GM12878 (cell line): ENCODE data around the gene ZNF296. TPM values are rescaled to one million over a fixed set of nuclear protein-coding genes. Genes with fewer than 3 reads are reported as not detected.

Experiments
- ATAC-seq: fragments of 200-7000 bp; cut with Tn5 transposase; 3 replicates; pipeline ENCODE4 v1.9.1; 2020; ENCODE audit warnings: mild to moderate bottlenecking, moderate library complexity
- BruUV-seq: library from RNA; stranded (reverse); fragments of 400-500 nt; replicated peaks from 2 replicates; lab custom pipeline; 2021; lab: Mats Ljungman, UMichigan
- CTCF ChIA-PET: fragments of 300-600 bp; sonication (Branson Sonifier 250); formaldehyde crosslinking; extraction: SDS; loops from one replicate; lab custom pipeline; 2021; ENCODE audit warnings: inconsistent platforms; lab: Yijun Ruan, JAX
- POLR2A ChIA-PET: fragments of 350-600 bp; formaldehyde crosslinking; extraction: SDS; loops from one replicate; lab custom pipeline; 2021; ENCODE audit warnings: inconsistent platforms; lab: Charles Lee
- RAD21 ChIA-PET: fragments of 300-600 bp; sonication (Branson Sonifier 250); formaldehyde crosslinking; loops from one replicate; lab custom pipeline; 2023; ENCODE audit warnings: antibody characterized with exemption; ENCODE audit not compliant: unreplicated experiment; lab: Charles Lee
- SMC1A ChIA-PET: fragments of 300-600 bp; sonication (Branson Sonifier 250); formaldehyde crosslinking; loops from one replicate; lab custom pipeline; 2023; ENCODE audit not compliant: unreplicated experiment, uncharacterized antibody; lab: Charles Lee
- DNase-seq: peaks from one replicate; pipeline ENCODE4 v3.0.0-alpha.2; 2011; ENCODE audit warnings: low read depth, low spot score
- FAIRE-seq: peaks from 3 replicates; lab custom pipeline; 2011; peaks lifted over from hg19 to GRCh38; lab: Jason Lieb, UNC
- H2AFZ ChIP-seq: 2 replicates; pipeline ENCODE4 v1.6.0; 2011; ENCODE audit warnings: low read depth, low read length, control low read depth; ENCODE audit not compliant: control insufficient read depth
- H3K27ac ChIP-seq: 2 replicates; pipeline ENCODE4 v1.5.1; 2011; ENCODE audit warnings: control low read depth; ENCODE audit not compliant: control insufficient read depth, insufficient read depth
- H3K27me3 ChIP-seq, 2 experiments: replicated peaks in 1 of 2; 2 replicates each; pipeline versions ENCODE4 v1.6.0 to v1.6.1; 2011; ENCODE audit warnings: low read length in 1 of 2; ENCODE audit not compliant: control insufficient read depth in 2 of 2, insufficient read depth in 2 of 2
- H3K36me3 ChIP-seq, 2 experiments: 2 replicates each; pipeline ENCODE4 v1.5.1; 2011; ENCODE audit warnings: low read length in 1 of 2; ENCODE audit not compliant: control insufficient read depth in 2 of 2, insufficient read depth in 2 of 2
- H3K4me1 ChIP-seq: 2 replicates; pipeline ENCODE4 v1.6.1; 2011; ENCODE audit warnings: mild to moderate bottlenecking, low read length, moderate library complexity, mixed read lengths; ENCODE audit not compliant: control insufficient read depth, insufficient read depth
- H3K4me2 ChIP-seq: 2 replicates; pipeline ENCODE4 v1.6.0; 2011; ENCODE audit warnings: control low read depth; ENCODE audit not compliant: control insufficient read depth, insufficient read depth
- H3K4me3 ChIP-seq: fragments of 200-600 bp; sonication (generic); 2 replicates; pipeline ENCODE4 v1.5.1; 2016
- H3K79me2 ChIP-seq: 2 replicates; pipeline ENCODE4 v1.6.0; 2011; ENCODE audit warnings: low read length; ENCODE audit not compliant: control insufficient read depth, insufficient read depth
- H3K9ac ChIP-seq: 2 replicates; pipeline ENCODE4 v1.8.0; 2011; ENCODE audit warnings: low read length, control low read depth, mixed read lengths; ENCODE audit not compliant: control insufficient read depth, insufficient read depth
- H3K9me3 ChIP-seq: replicated peaks from 3 replicates; pipeline ENCODE4 v1.5.1; 2011; ENCODE audit warnings: mild to moderate bottlenecking, low read length; ENCODE audit not compliant: control insufficient read depth, insufficient read depth
- H4K20me1 ChIP-seq: 2 replicates; pipeline ENCODE4 v1.6.0; 2011; ENCODE audit not compliant: control insufficient read depth, insufficient read depth
- CBFB ChIP-seq: IDR thresholded peaks from 2 replicates; pipeline ENCODE4 v1.6.1; 2016; ENCODE audit warnings: antibody characterized with exemption, low read depth
- CHD1 ChIP-seq: IDR thresholded peaks from 2 replicates; pipeline ENCODE4 v1.6.1; 2012; ENCODE audit warnings: low read depth, low read length, improper control_type of control experiment
- CHD2 ChIP-seq: IDR thresholded peaks from 2 replicates; pipeline ENCODE4 v1.6.1; 2011; ENCODE audit warnings: low read depth, low read length, improper control_type of control experiment, borderline replicate concordance
- ETV6 ChIP-seq, 2 experiments: fragments of 450-650 bp in 1 of 2; IDR thresholded peaks in 1 of 2; conservative IDR thresholded peaks in 1 of 2; 2 replicates each; pipeline ENCODE4 v1.6.1; 2014; ENCODE audit warnings: antibody characterized with exemption in 1 of 2, borderline replicate concordance in 1 of 2, low read depth in 1 of 2, mild to moderate bottlenecking in 1 of 2, moderate library complexity in 1 of 2
- LARP7 ChIP-seq: fragments of 450-650 bp; IDR thresholded peaks from 2 replicates; pipeline ENCODE4 v1.6.1; 2017; ENCODE audit warnings: mild to moderate bottlenecking
- NBN ChIP-seq: fragments of 450-650 bp; IDR thresholded peaks from 2 replicates; pipeline ENCODE4 v1.6.1; 2016
- PAX8 ChIP-seq: fragments of 450-650 bp; IDR thresholded peaks from 2 replicates; pipeline ENCODE4 v1.6.1; 2017; ENCODE audit warnings: mild to moderate bottlenecking, moderate library complexity
- REST ChIP-seq: IDR thresholded peaks from 2 replicates; pipeline ENCODE4 v1.6.1; 2012; ENCODE audit warnings: mild to moderate bottlenecking, low read depth, low read length
- SRF ChIP-seq, 2 experiments: IDR thresholded peaks; 2 replicates each; pipeline ENCODE4 v1.6.1; 2011; ENCODE audit warnings: low read depth in 2 of 2, low read length in 2 of 2, mild to moderate bottlenecking in 1 of 2, moderate library complexity in 1 of 2
- ZNF24 ChIP-seq: fragments of 450-650 bp; IDR thresholded peaks from 2 replicates; pipeline ENCODE4 v1.6.1; 2017; ENCODE audit warnings: antibody characterized with exemption, mild to moderate bottlenecking
- WGBS: methylation state at CpG from one replicate; pipeline ENCODE4 v1.1.6; 2016; ENCODE audit warnings: low lambda C conversion rate; ENCODE audit not compliant: insufficient replicate concordance, insufficient coverage; ENCODE audit errors: missing lambda C conversion rate; 5-methylcytosine and 5-hydroxymethylcytosine counted together
- in situ Hi-C: fragments of 300-500 bp; cut with MboI; formaldehyde crosslinking; loops from 9 replicates; pipeline ENCODE4 v1.14.3; 2018; ENCODE audit warnings: mixed read lengths
- intact Hi-C: fragments of 100-400 bp; cut with micrococcal nuclease; formaldehyde crosslinking; loops from one replicate; pipeline ENCODE4 v1.14.2; 2022; ENCODE audit not compliant: unreplicated experiment
- polyA plus RNA-seq, 11 experiments: library from polyadenylated mRNA; depleted of rRNA in 4 of 11; unstranded in 6 of 11; stranded (reverse) in 5 of 11; fragments of >200 nt; fragmentation: Nextera tagmentation in 4 of 11; fragmentation: Illumina TruSeq in 1 of 11; extraction: Ambion mirVana in 4 of 11; extraction: Trizol in 1 of 11; gene quantifications; 1 replicate in 1 of 11; 2 replicates in 10 of 11; pipeline versions ENCODE4 v1.2.1 to v1.2.3, GENCODE V29; 2011 to 2016; ENCODE audit warnings: inconsistent platforms in 2 of 11, missing spikeins in 2 of 11, low read depth in 1 of 11
- total RNA-seq, 4 experiments: library from RNA; depleted of rRNA in 3 of 4; stranded (reverse); fragments of >200 nt in 3 of 4; fragmentation: Illumina TruSeq in 1 of 4; extraction: Trizol in 1 of 4; gene quantifications; 2 replicates each; pipeline versions ENCODE4 v1.2.1 to v1.2.3, GENCODE V29; 2013 to 2021
- TF ChIP-seq, protein P1 (sequence below): fragments of 450-650 bp; formaldehyde crosslinking; IDR thresholded peaks from 2 replicates; pipeline ENCODE4 v1.5.0; 2022; ENCODE audit warnings: mild to moderate bottlenecking, missing genetic modification characterization
- TF ChIP-seq, protein P2 (sequence below): fragments of 450-650 bp; formaldehyde crosslinking; IDR thresholded peaks from 2 replicates; pipeline ENCODE4 v1.4.0; 2022; ENCODE audit warnings: mild to moderate bottlenecking, moderate library complexity

ZNF296 gene
- total and polyA plus RNA-seq, 10 of the 15 experiments (the other 5 are each of a cell fraction or from before 2014, with no cell fraction given): 0.44 to 23.6 (median 3.5) TPM; not detected in 1

- Histone ChIP-seq H3K9me3 (no peaks in the 10 kb centered on the region), H4K20me1 (peaks cover 3% of the 10 kb centered on the region; the same call in 1 of the 2 replicates), H3K27ac (peak overlapping the region; percentile 66; the same call in 1 of the 2 replicates), H3K4me3 (no peak overlapping the region), H3K4me1 (peaks cover 72% of the 10 kb centered on the region), H3K27me3 (no peaks in the 10 kb centered on the region), H3K79me2 (peaks cover 60% of the 10 kb centered on the region), H2AFZ (no peak overlapping the region), H3K4me2 (peak overlapping the region; percentile 81; the same call in 1 of the 2 replicates), H3K36me3 (peaks cover 0 to 6% of the 10 kb centered on the region in 2 experiments; a peak in 3 of 4 replicates), H3K9ac (no peak overlapping the region)
- ATAC-seq (no peak), FAIRE-seq (no peak), DNase-seq (no peak)
- BruUV-seq: no TSS peak
- POLR2A ChIA-PET: interaction anchor here (0.5 to 2.9 kb wide), 4 partner anchors 18 to 368 kb away, joined by 4 to 18 read pairs (median 8); partner anchors contain the start of genes BLOC1S3, FOSB and TRAPPC6A
- in situ Hi-C loops (no loop called here), intact Hi-C loops (no loop called here)
- RAD21 ChIA-PET: interaction anchor here (0.7 kb wide), 1 partner anchor 23 kb away, joined by 3 read pairs; no protein-coding TSS in a partner anchor
- SMC1A ChIA-PET: interaction anchor here (1.1 to 1.5 kb wide), 4 partner anchors 16 to 59 kb away, joined by 3 to 6 read pairs (median 4); partner anchors contain the start of genes BLOC1S3 and TRAPPC6A
- 94% methylated on average over 6 of the region's 6 CpGs for WGBS
- CTCF ChIA-PET: interaction anchor here (1.3 to 2.6 kb wide), 5 partner anchors 11 to 359 kb away, joined by 3 to 16 read pairs (median 6); no protein-coding TSS in a partner anchor
- TF ChIP-seq ZNF24 (no peak), NBN (no peak), SRF (IDR thresholded peaks at IDR 0.05; ENCODE audit: low read depth in 2 of 2, low read length in 2 of 2) (no peak), CBFB (no peak), REST (no peak), LARP7 (no peak), CHD1 (no peak), CHD2 (no peak), PAX8 (no peak), ETV6 (conservative IDR thresholded peaks at IDR 0.05 in 1 of 2, IDR thresholded peaks at IDR 0.05 in 1 of 2; ENCODE audit: borderline replicate concordance in 1 of 2, low read depth in 1 of 2) (no peak)
- TF ChIP-seq, protein P1, sequence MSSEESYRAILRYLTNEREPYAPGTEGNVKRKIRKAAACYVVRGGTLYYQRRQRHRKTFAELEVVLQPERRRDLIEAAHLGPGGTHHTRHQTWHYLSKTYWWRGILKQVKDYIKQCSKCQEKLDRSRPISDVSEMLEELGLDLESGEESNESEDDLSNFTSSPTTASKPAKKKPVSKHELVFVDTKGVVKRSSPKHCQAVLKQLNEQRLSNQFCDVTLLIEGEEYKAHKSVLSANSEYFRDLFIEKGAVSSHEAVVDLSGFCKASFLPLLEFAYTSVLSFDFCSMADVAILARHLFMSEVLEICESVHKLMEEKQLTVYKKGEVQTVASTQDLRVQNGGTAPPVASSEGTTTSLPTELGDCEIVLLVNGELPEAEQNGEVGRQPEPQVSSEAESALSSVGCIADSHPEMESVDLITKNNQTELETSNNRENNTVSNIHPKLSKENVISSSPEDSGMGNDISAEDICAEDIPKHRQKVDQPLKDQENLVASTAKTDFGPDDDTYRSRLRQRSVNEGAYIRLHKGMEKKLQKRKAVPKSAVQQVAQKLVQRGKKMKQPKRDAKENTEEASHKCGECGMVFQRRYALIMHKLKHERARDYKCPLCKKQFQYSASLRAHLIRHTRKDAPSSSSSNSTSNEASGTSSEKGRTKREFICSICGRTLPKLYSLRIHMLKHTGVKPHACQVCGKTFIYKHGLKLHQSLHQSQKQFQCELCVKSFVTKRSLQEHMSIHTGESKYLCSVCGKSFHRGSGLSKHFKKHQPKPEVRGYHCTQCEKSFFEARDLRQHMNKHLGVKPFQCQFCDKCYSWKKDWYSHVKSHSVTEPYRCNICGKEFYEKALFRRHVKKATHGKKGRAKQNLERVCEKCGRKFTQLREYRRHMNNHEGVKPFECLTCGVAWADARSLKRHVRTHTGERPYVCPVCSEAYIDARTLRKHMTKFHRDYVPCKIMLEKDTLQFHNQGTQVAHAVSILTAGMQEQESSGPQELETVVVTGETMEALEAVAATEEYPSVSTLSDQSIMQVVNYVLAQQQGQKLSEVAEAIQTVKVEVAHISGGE (CRISPR knock-in tag): no peak
- TF ChIP-seq, protein P2, sequence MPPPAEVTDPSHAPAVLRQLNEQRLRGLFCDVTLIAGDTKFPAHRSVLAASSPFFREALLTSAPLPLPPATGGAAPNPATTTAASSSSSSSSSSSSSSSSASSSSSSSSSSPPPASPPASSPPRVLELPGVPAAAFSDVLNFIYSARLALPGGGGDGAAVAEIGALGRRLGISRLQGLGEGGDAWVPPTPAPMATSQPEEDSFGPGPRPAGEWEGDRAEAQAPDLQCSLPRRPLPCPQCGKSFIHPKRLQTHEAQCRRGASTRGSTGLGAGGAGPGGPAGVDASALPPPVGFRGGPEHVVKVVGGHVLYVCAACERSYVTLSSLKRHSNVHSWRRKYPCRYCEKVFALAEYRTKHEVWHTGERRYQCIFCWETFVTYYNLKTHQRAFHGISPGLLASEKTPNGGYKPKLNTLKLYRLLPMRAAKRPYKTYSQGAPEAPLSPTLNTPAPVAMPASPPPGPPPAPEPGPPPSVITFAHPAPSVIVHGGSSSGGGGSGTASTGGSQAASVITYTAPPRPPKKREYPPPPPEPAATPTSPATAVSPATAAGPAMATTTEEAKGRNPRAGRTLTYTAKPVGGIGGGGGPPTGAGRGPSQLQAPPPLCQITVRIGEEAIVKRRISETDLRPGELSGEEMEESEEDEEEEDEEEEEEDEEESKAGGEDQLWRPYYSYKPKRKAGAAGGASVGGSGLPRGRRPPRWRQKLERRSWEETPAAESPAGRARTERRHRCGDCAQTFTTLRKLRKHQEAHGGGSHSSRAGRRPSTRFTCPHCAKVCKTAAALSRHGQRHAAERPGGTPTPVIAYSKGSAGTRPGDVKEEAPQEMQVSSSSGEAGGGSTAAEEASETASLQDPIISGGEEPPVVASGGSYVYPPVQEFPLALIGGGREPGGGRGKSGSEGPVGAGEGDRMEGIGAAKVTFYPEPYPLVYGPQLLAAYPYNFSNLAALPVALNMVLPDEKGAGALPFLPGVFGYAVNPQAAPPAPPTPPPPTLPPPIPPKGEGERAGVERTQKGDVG (CRISPR knock-in tag): no peak
Measured at GRCh38 chr19:45119582-45119981, 43.3 kb upstream of the ZNF296 start.
